GM23338 (cell line): ENCODE results near the gene BABAM1.

Experiments
- EZH2 ChIP-seq: fragments of 200-600 bp; sonication (generic); IDR thresholded peaks from one replicate; pipeline ENCODE4 v1.8.0; 2017; ENCODE audit warnings: antibody characterized with exemption, mild to moderate bottlenecking, low read depth; ENCODE audit not compliant: unreplicated experiment
- TF ChIP-seq, protein P1 (sequence below), 2 experiments: fragments of 200-600 bp in 1 of 2; sonication (generic) in 1 of 2; conservative IDR thresholded peaks; 2 replicates each; pipeline versions ENCODE4 v1.5.1 to v1.6.1; 2016 to 2017; ENCODE audit warnings: antibody characterized with exemption in 2 of 2, low read depth in 2 of 2, mild to moderate bottlenecking in 2 of 2, moderate library complexity in 1 of 2

DNA sequence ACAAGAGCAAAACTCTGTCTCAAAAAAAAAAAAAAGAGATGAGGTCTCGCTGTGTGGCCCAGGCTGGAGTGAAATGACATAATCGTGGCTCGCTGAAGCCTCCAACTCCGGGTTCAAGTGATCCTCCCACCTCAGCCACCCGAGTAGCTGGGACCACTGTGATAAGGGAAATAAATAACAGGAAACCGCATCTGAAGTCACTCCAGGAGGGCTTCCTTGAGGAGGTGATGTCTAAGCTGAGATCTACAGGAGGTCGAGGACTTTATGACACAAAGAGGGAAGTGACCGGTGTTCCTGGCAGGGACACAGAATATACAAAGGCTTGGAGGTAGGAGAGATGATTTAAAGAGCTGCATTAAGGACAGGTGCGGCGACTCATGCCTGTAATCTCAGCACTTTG lies 12.6 kb upstream of the BABAM1 start:
- TF ChIP-seq, protein P1, sequence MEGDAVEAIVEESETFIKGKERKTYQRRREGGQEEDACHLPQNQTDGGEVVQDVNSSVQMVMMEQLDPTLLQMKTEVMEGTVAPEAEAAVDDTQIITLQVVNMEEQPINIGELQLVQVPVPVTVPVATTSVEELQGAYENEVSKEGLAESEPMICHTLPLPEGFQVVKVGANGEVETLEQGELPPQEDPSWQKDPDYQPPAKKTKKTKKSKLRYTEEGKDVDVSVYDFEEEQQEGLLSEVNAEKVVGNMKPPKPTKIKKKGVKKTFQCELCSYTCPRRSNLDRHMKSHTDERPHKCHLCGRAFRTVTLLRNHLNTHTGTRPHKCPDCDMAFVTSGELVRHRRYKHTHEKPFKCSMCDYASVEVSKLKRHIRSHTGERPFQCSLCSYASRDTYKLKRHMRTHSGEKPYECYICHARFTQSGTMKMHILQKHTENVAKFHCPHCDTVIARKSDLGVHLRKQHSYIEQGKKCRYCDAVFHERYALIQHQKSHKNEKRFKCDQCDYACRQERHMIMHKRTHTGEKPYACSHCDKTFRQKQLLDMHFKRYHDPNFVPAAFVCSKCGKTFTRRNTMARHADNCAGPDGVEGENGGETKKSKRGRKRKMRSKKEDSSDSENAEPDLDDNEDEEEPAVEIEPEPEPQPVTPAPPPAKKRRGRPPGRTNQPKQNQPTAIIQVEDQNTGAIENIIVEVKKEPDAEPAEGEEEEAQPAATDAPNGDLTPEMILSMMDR (conservative IDR thresholded peaks at IDR 0.05; ENCODE audit: low read depth in 2 of 2): no peak
- no peak for TF ChIP-seq EZH2
